ENCODE results near the gene RAB31.
"Not testable (repeated sequence)": the region's sequence is repeated elsewhere in the genome, so short reads cannot be mapped to it uniquely, and the experiment has no call there.

The RAB31 gene

DNA sequence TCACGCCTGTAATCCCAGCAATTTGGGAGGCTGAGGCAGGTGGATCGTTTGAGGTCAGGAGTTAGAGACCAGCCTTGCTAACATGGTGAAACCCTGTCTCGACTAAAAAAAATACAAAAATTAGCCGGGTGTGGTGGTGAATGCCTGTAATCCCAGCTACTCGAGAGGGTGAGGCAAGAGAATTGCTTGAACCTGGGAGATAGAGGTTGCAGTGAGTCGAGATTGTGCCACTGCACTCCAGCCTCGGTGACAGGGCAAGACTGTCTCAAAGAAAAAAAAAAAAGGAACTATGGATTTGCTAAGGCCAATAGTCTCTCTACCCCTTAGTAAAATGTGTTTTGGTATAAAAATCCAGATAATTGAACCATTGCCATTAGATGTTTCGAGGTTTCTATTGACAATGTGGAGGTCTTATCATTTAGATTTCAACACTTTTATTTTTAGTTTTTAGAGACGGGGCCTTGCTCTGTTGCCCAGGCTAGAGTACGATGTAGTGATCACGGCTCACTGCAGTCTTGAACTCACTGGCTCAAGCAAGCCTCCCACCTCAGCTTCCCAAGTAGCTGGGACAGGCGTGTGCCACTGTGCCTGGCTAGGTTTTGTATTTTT, 176.5 kb downstream of the RAB31 start:
- no peak for DNase-seq

GRCh38 chr18:9885170-9886004, 177.3 kb downstream of the RAB31 start, which contains the start of gene TXNDC2:
TSS of gene TXNDC2 (plus strand) at chr18:9885973. CDS start at chr18:9886681, 708 bp downstream.
- DNase-seq = no peak

- DNase-seq = no peak
Measured at GRCh38 chr18:9886005-9886348, 177.9 kb downstream of the RAB31 start.

DNA sequence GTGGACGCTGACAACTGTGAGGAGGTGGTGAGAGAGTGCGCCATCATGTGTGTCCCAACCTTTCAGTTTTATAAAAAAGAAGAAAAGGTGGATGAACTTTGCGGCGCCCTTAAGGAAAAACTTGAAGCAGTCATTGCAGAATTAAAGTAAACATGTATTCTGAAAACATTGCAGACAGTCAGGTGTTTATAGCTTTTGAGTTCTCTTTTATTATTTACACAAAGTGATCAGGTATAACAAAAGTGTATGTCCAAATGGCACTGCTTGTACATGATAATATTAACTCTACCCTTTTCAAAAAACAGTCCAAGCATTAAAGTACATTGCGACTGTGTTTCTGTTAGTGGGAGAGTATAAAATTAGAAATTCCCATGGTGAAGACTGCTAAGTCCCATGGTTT, 179.9 kb downstream of the RAB31 start:
- no peak for DNase-seq

GRCh38 chr18:9890196-9890595, 182.1 kb downstream of the RAB31 start:
- no peak for DNase-seq

DNA sequence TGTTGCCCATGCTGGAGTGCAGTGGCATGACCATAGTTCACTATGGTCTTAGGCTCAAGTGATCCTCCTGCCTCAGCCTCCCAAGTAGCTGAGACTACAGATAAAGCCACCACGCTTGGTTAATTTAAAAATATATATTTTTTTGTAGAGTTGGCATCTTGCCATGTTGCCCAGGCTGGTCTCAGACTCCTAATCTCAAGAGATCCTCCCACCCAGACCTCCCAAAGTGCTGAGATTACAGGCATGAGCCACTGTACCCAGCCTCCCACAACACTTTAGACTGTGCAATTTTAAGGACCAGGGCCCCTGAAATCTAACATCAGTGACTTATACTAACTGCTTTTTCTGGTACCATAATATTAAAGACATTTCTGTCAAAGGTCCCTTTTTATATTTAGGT, 182.9 kb downstream of the RAB31 start:
- no peak for DNase-seq

DNA sequence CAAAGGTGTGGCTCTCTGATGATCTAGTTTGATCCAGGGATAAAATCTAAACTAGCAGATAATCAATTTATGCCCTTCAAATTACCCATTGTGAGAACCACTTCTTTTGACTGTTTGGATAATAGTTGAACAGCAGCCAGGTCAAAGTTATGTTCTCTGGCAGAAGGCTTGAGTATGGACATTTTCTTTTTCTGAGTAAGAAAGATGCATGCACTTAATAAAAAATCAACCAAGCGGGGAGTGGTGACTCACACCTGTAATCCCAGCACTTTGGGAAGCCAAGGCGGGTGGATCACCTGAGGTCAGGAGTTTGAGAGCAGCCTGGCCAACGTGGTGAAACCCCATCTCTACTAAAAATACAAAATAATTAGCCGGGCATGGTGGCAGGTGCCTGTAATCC, 183.4 kb downstream of the RAB31 start:
- not testable (repeated sequence) for DNase-seq

DNA sequence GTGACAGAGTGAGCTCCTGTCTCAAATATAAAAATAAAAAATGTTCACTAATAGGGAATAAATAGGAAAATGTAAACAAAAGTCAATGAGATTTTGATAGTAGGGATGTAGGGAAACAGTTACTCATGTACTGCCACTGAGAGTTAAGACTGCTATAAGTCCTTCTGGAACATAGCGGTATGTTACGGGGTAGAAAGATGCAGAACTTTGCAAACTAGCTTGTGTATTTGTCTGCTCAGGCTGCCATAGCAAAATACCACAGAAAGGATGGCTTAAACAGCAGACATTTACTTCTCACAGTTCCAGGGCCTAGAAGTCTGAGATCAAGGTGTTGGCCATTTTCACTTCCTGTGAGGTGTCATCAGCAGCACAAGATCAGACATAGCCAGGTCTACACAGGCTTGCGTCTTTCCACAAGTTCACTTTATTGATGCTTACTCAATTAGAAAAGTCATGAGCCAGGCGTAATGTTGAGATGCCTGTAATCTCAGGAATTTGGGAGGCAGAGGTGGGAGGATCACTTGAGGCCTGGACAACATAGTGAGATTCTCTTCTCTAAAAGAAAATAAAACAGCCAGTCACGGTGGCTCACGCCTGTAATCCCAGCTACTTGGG, 186.5 kb downstream of the RAB31 start:
- no peak for DNase-seq

DNA sequence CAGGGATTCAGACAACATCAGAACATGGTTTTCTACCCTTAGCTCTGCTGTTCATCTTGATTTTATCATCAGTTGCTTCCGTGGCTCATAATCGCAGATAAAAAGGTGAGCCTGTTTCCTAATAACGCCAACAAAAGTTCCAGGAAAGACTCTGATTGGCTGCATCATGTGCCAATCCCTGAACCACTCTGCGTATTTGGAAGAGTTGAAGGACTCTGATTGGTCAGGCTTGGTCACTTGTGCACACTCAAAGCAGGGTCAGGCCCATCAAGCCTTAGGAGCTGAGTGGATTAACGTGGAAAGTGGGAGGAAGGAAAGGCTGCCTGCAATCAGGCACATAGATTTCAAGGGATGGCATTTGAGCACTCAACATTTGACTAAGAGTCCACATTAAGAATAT, 189.0 kb downstream of the RAB31 start:
- no peak for DNase-seq

GRCh38 chr18:9897787-9898291, 189.7 kb downstream of the RAB31 start:
- DNase-seq = not testable (repeated sequence)

DNA sequence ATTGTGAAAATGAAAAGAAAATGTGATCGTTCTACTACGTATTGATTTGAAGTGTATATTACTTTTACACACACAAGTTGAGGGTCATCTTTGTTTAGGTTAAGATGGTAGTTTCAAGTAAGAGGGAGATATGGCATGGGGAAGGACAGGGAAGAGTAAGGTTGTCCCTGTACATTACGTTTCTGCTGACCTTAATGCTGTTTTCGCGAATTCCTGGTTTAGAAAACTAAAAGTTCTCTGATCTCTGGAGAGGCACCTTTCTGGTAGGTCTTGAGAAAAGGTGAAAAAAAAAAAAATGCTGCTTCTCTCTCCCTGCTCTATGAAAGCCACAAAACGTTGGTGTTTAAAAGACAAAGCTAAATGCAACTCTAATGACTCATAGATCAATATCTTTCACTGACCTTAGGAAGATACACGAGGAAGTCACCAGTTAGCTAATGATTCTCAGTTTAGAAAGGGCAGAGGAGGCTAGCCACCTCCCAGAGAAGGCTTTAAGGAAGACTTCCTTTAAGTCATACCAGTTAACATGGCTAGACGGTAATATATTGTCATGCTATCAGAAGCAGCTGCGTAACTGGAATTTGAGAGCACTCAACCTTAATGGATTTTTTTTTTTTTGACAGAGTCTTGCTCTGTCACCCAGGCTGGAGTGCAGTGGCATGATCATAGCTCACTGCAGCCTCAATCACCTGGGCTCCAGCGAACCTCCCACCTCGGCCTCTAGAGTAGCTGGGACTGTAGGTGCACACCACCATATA, 190.9 kb downstream of the RAB31 start:
- no peak for DNase-seq

GRCh38 chr18:9899550-9899930, 191.4 kb downstream of the RAB31 start:
- DNase-seq = not testable (repeated sequence)

- no peak for DNase-seq
Measured at GRCh38 chr18:9900699-9901098, 192.6 kb downstream of the RAB31 start.

DNA sequence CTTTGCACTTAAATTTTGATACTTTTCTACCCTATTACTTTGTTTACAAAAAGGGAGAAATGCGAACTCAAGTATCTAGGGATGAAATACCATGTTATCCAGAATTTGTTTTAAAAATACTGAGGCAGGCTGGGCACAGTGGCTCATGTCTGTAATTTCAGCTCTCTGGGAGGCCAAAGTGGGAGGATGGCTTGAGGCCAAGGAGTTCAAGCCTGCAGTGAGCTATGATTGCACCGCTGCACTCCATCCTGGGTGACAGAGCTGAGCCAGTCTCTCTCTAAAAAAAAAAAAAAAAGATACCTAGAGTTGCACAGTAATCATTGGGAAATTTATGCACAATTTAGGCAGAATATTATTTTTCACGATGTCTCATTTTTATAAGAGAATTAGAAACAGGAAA, 193.3 kb downstream of the RAB31 start:
- no peak for DNase-seq

- not testable (repeated sequence) for DNase-seq
Measured at GRCh38 chr18:9902264-9902663, 194.2 kb downstream of the RAB31 start.

GRCh38 chr18:9902832-9903231, 194.7 kb downstream of the RAB31 start:
- no peak for DNase-seq

GRCh38 chr18:9905401-9905922, 197.4 kb downstream of the RAB31 start:
- no peak for DNase-seq

DNA sequence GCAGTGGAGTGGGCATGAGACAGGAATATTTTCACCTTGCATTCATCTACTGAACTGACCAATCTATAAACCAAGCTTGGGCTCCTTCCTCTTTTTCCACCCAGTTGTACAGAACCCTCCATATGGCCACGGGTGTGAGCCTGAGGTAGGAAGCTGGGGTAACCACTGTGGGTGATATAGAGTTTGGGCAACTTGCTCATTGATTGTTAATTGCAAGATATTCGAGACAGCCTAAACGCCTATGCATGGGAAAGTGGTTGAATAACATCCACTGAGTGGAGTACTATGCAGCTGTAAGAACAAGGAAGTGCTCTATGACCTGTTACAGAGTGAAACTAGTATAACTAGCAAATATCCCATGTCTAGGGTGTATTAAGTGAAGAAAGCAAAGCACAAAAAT, 198.4 kb downstream of the RAB31 start:
- DNase-seq = no peak

GRCh38 chr18:9907867-9908266, 199.8 kb downstream of the RAB31 start:
- no peak for DNase-seq

GRCh38 chr18:9910071-9910470, 202.0 kb downstream of the RAB31 start:
- DNase-seq = no peak

DNA sequence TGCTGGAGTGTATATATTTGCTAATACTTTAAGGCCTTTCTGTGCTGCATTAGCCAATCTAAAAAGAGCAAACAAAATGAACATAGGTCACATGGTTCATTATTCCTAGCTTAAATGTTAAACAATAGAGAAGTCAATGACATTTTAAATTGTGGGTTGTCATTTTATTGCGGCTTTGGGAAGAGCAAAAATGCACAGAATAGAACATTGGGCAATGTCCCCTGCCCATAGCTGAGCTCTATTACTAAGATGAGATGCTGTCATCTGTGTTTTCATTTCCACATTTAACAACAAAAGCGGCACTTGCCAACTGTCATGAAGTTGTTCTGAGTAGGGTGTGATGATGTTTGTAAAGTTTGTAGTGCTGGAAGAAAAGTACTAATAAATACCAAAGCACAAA, 202.6 kb downstream of the RAB31 start:
- DNase-seq = no peak

DNA sequence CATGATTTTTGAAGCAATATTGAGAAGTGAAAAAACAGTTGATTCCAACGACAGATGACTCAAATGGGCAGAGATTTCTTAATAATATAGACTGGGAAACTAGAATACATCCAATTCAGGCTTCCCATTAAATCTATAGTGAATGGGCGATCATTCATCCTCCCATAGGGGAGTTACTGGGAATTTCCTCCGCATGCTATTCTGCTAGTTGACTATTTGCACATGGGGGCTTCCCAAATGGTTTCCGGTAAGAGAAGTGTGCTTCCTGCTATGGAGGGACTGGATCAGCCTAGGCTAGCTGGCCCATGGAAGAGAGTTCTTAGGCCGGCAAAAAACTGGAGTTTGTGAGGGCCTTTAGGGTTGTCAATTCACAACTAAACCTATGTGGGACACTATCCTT, 203.1 kb downstream of the RAB31 start:
- no peak for DNase-seq
